Lower leg skin (tissue), 3 donors: ENCODE results near the gene HEMK1.

Experiments used
- POLR2A ChIP-seq, 2 donors: fragments of 450-650 bp; IDR thresholded peaks; one replicate each; pipeline ENCODE4 v1.6.1; 2016 to 2017; ENCODE audit warnings: antibody characterized with exemption in 2 of 2, mild to moderate bottlenecking in 1 of 2, moderate library complexity in 1 of 2
- TF ChIP-seq, protein P1 (sequence below), 3 donors: fragments of 450-650 bp; IDR thresholded peaks; one replicate each; pipeline ENCODE4 v1.5.1; 2016; ENCODE audit warnings: antibody characterized with exemption in 3 of 3, mild to moderate bottlenecking in 3 of 3, moderate library complexity in 2 of 3

- no peak for TF ChIP-seq POLR2A (IDR thresholded peaks at IDR 0.05)
- TF ChIP-seq, protein P1, sequence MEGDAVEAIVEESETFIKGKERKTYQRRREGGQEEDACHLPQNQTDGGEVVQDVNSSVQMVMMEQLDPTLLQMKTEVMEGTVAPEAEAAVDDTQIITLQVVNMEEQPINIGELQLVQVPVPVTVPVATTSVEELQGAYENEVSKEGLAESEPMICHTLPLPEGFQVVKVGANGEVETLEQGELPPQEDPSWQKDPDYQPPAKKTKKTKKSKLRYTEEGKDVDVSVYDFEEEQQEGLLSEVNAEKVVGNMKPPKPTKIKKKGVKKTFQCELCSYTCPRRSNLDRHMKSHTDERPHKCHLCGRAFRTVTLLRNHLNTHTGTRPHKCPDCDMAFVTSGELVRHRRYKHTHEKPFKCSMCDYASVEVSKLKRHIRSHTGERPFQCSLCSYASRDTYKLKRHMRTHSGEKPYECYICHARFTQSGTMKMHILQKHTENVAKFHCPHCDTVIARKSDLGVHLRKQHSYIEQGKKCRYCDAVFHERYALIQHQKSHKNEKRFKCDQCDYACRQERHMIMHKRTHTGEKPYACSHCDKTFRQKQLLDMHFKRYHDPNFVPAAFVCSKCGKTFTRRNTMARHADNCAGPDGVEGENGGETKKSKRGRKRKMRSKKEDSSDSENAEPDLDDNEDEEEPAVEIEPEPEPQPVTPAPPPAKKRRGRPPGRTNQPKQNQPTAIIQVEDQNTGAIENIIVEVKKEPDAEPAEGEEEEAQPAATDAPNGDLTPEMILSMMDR (IDR thresholded peaks at IDR 0.05) = no peak
These were observed 76.1 kb downstream of the HEMK1 start for GRCh38 chr3:50645378-50645777.
